Measurements from ENCODE around the gene SYT7. TPM values are rescaled to one million over a fixed set of nuclear protein-coding genes. Genes with fewer than 3 reads are reported as not detected.

Gene SYT7
- total RNA-seq, 2 experiments from 2014 or later = not detected

DNA sequence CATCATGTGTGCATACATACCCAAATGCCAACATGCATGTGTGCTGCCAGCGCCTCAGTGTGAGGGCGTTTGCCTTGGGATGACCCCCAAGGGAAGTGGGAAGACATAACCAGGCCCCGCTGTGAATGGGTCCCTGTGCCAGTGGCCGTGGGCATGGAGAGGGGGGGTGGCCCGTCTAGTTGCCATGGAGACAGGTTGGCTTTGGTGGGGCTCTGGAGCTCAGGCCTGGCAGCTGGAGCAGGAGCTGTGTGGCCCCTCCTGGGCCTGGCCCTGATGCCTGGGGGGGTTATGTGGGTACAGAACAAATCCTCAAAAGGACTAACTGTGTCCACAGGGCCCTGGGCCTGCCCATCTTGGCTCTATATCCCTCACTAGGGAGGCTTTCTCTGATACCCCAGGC, 8.0 kb downstream of the SYT7 start:
- Mint-ChIP-seq H3K27me3 (peaks cover 64% of the 10 kb centered on the region), H3K4me3 (no peak overlapping the region), H3K36me3 (ENCODE audit: low read depth) (no peaks in the 10 kb centered on the region), H3K4me1 (ENCODE audit: low read depth) (no peaks in the 10 kb centered on the region), H3K27ac (no peak overlapping the region), H3K9me3 (no peaks in the 10 kb centered on the region)
- intact Hi-C loops (cut with DNase I, micrococcal nuclease) = no loop called here
- H3K4me1 ChIP-seq (ENCODE audit: insufficient read depth, low read length) = no peaks in the 10 kb centered on the region
- peaks cover 0 to 12% of the 10 kb centered on the region in 2 experiments for H3K9me3 ChIP-seq (ENCODE audit: control insufficient read depth in 1 of 2, insufficient read depth in 1 of 2, low read length in 2 of 2)
- H3K27me3 ChIP-seq (ENCODE audit: control insufficient read depth in 1 of 2, insufficient read depth in 2 of 2, low read length in 2 of 2) = peaks cover 19 to 31% of the 10 kb centered on the region in 2 experiments
- no peak for DNase-seq
- no peak overlapping the region for H3K4me3 ChIP-seq (ENCODE audit: low read length)
- ChIA-PET POLR2A (no interaction called here), CTCF (no interaction called here)
- ATAC-seq (ENCODE audit: poor library complexity) = no peak
- no peak overlapping the region for H3K27ac ChIP-seq (ENCODE audit: low read depth in 1 of 2, low read length in 2 of 2)
- H3K36me3 ChIP-seq (ENCODE audit: insufficient read depth, low read length) = no peaks in the 10 kb centered on the region
- TF ChIP-seq, protein P1, sequence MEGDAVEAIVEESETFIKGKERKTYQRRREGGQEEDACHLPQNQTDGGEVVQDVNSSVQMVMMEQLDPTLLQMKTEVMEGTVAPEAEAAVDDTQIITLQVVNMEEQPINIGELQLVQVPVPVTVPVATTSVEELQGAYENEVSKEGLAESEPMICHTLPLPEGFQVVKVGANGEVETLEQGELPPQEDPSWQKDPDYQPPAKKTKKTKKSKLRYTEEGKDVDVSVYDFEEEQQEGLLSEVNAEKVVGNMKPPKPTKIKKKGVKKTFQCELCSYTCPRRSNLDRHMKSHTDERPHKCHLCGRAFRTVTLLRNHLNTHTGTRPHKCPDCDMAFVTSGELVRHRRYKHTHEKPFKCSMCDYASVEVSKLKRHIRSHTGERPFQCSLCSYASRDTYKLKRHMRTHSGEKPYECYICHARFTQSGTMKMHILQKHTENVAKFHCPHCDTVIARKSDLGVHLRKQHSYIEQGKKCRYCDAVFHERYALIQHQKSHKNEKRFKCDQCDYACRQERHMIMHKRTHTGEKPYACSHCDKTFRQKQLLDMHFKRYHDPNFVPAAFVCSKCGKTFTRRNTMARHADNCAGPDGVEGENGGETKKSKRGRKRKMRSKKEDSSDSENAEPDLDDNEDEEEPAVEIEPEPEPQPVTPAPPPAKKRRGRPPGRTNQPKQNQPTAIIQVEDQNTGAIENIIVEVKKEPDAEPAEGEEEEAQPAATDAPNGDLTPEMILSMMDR (IDR thresholded peaks at IDR 0.05) = no peak

DNA sequence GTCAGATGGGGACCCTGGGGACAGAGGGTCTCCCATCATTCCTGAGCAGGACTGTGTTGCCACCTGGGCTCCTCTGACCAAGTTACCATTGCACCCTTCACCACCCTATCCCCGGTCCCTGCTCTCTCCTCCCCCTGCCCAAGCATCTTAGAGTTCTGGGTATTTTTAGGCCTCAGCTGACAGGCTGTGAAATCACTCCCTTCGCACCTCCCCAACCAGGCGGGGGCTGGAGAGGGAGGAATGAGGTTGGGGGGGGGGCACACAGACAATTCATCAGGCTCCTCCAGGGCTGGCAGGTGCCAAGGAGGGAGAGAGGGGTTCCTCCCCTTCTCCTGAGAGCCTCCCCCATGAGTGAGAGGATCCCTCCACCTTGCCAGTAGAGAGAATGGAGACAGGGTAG, 9.0 kb downstream of the SYT7 start:
- Histone ChIP-seq H3K27me3 (ENCODE audit: control insufficient read depth in 1 of 2, insufficient read depth in 2 of 2, low read length in 2 of 2) (peaks cover 28 to 36% of the 10 kb centered on the region in 2 experiments), H3K4me3 (ENCODE audit: low read length) (no peak overlapping the region), H3K4me1 (ENCODE audit: insufficient read depth, low read length) (peaks cover 3% of the 10 kb centered on the region), H3K9me3 (ENCODE audit: control insufficient read depth in 1 of 2, insufficient read depth in 1 of 2, low read length in 2 of 2) (peaks cover 0 to 16% of the 10 kb centered on the region in 2 experiments), H3K27ac (ENCODE audit: low read depth in 1 of 2, low read length in 2 of 2) (no peak overlapping the region), H3K36me3 (ENCODE audit: insufficient read depth, low read length) (no peaks in the 10 kb centered on the region)
- POLR2A ChIA-PET = no interaction called here
- H3K4me1 Mint-ChIP-seq (ENCODE audit: low read depth) = no peaks in the 10 kb centered on the region
- DNase-seq (no peak), ATAC-seq (ENCODE audit: poor library complexity) (no peak)
- H3K27ac Mint-ChIP-seq = no peak overlapping the region
- TF ChIP-seq, protein P1 (IDR thresholded peaks at IDR 0.05) = no peak
- no peaks in the 10 kb centered on the region for H3K9me3 Mint-ChIP-seq
- H3K36me3 Mint-ChIP-seq (ENCODE audit: low read depth) = no peaks in the 10 kb centered on the region
- intact Hi-C loops (cut with DNase I, micrococcal nuclease) = no loop called here
- CTCF ChIA-PET = no interaction called here
- H3K27me3 Mint-ChIP-seq = peaks cover 65% of the 10 kb centered on the region
- H3K4me3 Mint-ChIP-seq = no peak overlapping the region

DNA sequence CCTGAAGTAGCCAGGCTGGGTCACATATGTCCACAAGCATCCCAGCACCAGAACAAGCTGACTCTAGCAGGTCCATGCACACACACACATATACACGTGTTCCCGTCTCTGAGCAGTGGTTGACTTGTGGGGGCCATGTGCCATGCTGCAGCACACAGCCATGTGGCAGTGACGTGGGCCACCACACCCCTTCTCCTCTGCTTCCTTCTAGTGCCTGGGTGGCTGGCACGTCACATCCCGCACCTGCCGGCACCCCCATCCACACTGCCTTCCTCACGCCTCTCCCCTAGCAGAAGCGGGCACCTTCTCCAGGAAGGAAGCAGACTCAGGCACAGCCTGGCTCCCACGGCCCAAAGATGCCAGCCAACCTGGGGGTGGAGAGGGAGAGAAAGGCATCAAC, 9.5 kb downstream of the SYT7 start:
- Mint-ChIP-seq H3K27me3 (peaks cover 71% of the 10 kb centered on the region), H3K4me1 (ENCODE audit: low read depth) (no peaks in the 10 kb centered on the region), H3K4me3 (no peak overlapping the region), H3K9me3 (no peaks in the 10 kb centered on the region), H3K36me3 (ENCODE audit: low read depth) (no peaks in the 10 kb centered on the region), H3K27ac (no peak overlapping the region)
- POLR2A ChIA-PET = no interaction called here
- Histone ChIP-seq H3K36me3 (ENCODE audit: insufficient read depth, low read length) (no peaks in the 10 kb centered on the region), H3K4me3 (ENCODE audit: low read length) (no peak overlapping the region), H3K4me1 (ENCODE audit: insufficient read depth, low read length) (peaks cover 3% of the 10 kb centered on the region), H3K9me3 (ENCODE audit: control insufficient read depth in 1 of 2, insufficient read depth in 1 of 2, low read length in 2 of 2) (peaks cover 0 to 18% of the 10 kb centered on the region in 2 experiments), H3K27me3 (ENCODE audit: control insufficient read depth in 1 of 2, insufficient read depth in 2 of 2, low read length in 2 of 2) (peaks cover 33 to 39% of the 10 kb centered on the region in 2 experiments), H3K27ac (ENCODE audit: low read depth in 1 of 2, low read length in 2 of 2) (no peak overlapping the region)
- TF ChIP-seq, protein P1 (IDR thresholded peaks at IDR 0.05) = no peak
- CTCF ChIA-PET = no interaction called here
- no peak for DNase-seq
- intact Hi-C loops (cut with DNase I, micrococcal nuclease) = no loop called here
- no peak for ATAC-seq (ENCODE audit: poor library complexity)

All from CD4-positive, alpha-beta T cell (primary cell).